Measurements from ENCODE around the gene NKAPL.

The NKAPL gene

GRCh38 chr6:28258877-28259777 lies at the start of gene NKAPL:
Gene NKAPL (plus strand): TSS chr6:28259297. CDS start chr6:28259372, 75 bp downstream.
- no peak for TF ChIP-seq CTCF (IDR thresholded peaks at IDR 0.05; ENCODE audit: borderline replicate concordance, insufficient read depth, low read depth, low read length)
- H3K4me3 ChIP-seq (ENCODE audit: low read depth, low read length): peak within 1 kb of the TSS; percentile 18

DNA sequence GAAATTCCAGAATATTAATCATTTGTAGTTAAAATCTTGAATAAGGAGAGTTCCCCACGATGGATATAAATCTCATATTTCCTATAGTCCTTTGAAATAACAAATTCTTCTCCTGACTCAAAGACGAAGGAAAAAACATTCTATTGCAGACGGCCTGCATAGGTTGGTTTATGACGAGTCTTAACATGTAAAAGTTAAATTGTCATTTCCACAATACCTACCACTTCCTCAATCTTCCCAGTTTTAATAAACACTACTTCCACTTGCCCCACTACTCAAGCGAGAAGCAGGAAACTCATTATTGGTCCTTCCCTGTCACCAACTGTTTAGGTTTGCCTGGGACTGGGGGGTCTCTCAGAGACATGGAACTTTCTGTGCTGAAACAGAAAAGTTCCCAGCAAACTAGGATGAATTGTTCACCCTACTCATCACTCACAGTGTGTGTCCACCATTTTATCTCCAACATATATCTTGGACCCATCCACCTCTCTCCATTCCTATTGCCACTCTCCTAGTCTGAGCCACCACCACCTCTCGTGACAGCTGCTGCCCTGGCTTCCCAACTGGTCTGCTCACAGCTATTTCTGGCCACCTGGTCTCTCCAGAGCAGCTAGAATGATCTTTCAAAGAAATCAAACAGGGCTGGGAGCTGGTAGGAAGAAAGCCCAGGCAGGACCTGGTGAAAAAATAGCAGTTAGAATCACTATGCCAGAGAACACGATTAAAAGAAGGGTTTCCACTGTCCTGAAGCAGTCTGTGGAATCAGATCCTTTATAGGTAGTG lies 49.2 kb upstream of the NKAPL start:
- TF ChIP-seq CTCF (IDR thresholded peaks at IDR 0.05; ENCODE audit: borderline replicate concordance, insufficient read depth, low read depth, low read length): no peak

DNA sequence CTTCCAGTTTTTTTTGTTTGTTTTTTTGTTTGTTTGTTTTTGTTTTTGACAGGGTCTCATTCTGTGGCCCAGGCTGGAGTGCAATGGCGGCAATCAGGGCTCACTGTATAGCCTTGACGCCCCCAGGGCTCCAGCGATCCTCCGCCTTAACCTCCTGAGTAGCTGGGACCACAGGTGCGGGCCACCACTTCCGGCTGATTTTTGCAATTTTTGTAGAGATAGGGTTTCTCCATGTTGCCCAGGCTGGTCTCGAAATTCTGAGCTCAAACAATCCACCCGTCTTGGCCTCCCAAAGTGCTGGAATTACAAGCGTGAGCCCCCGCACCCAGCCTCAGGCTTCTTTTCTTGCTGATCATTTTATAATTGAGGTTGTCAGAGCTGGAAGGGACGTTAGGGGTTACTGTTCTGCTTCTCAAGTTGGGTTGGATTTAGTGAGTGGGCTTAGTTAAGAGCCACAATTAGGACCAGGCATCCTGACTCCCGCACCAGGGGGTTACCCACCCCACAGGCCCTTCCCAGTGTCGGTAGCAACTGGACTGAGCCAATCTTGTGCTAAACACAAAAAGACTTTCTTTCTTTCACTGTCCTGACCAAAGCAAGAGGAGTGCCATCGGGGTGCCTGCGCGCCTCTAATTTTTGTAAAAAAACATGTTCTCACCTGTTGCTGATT lies 47.1 kb upstream of the NKAPL start:
- H3K4me3 ChIP-seq (ENCODE audit: low read depth, low read length): peak overlapping the region; percentile 48
- TF ChIP-seq CTCF (IDR thresholded peaks at IDR 0.05; ENCODE audit: borderline replicate concordance, insufficient read depth, low read depth, low read length): no peak

More for the DNA sequence above, 49.2 kb upstream of the NKAPL start:
- no peak overlapping the region for H3K4me3 ChIP-seq (ENCODE audit: low read depth, low read length)

DNA sequence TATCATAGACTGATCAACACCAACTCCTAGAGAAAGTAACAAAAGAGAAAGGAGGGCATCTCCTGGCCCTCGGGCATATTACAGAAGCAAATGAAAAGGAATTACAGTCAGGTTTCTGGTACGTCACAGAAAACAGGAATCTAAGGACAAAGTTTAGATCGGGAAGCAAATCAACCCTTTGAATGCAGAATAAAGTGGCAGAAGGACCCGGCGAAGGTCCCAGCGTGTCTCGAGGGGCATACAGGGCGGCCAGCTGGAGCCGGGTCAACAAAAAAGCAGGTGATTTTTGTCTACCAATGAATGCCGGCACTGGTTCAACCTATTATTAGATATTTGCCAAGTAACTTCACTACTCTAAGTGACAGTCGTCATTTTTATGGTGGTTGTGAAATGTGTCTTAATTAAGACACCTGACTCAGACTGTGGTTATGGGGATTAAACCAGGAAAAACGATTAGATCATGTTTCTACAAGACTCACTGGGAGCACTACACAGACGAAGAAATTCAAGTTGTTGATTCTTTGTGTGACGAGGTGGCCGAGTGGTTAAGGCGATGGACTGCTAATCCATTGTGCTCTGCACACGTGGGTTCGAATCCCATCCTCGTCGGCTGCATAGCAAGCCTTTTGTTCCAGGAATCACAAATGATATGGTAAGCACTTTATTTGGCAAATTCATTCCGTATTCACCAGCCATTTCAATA lies 46.4 kb upstream of the NKAPL start:
- peak overlapping the region; percentile 48 for H3K4me3 ChIP-seq (ENCODE audit: low read depth, low read length)
- TF ChIP-seq CTCF (IDR thresholded peaks at IDR 0.05; ENCODE audit: borderline replicate concordance, insufficient read depth, low read depth, low read length): no peak

DNA sequence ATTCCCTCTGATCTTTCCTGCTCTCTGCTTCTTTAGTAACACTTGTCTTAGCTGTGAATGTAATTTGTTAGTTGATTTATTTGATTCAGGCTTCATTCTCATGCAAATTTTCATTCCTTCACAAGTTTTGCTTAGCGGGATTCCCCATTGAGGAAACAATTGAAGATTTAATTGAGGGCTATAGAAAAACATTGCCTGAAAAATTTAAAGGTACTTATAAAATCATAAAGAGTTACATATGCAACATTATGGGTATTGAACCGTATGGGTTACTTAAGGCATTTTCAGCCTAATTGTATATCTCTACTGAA lies 45.9 kb upstream of the NKAPL start:
- no peak for TF ChIP-seq CTCF (IDR thresholded peaks at IDR 0.05; ENCODE audit: borderline replicate concordance, insufficient read depth, low read depth, low read length)
- no peak overlapping the region for H3K4me3 ChIP-seq (ENCODE audit: low read depth, low read length)

- TF ChIP-seq CTCF (IDR thresholded peaks at IDR 0.05; ENCODE audit: borderline replicate concordance, insufficient read depth, low read depth, low read length): no peak
Measured at GRCh38 chr6:28215425-28215824, 43.7 kb upstream of the NKAPL start.

More at GRCh38 chr6:28215425-28215824, 43.7 kb upstream of the NKAPL start:
- no peak overlapping the region for H3K4me3 ChIP-seq (ENCODE audit: low read depth, low read length)
